RWPE2 (cell line): ENCODE results near the gene MEF2C.

ENCODE experiments used
- ATAC-seq: fragments of 200-7000 bp; cut with Tn5 transposase; 3 replicates; pipeline ENCODE4 v1.9.1; 2021; ENCODE audit warnings: low read depth
- DNase-seq: peaks from one replicate; pipeline ENCODE4 v3.0.0-alpha.2; 2020; ENCODE audit warnings: low spot score
- H3K27ac ChIP-seq: fragments of 450-650 bp; 2 replicates; pipeline ENCODE4 v1.5.1; 2017; ENCODE audit warnings: mild to moderate bottlenecking; ENCODE audit not compliant: poor library complexity, severe bottlenecking
- H3K27me3 ChIP-seq: fragments of 250-450 bp; sonication (Bioruptor Pico); 2 replicates; pipeline ENCODE4 v1.5.1; 2021; ENCODE audit warnings: mild to moderate bottlenecking, moderate library complexity; ENCODE audit not compliant: insufficient read depth, poor library complexity, severe bottlenecking
- H3K36me3 ChIP-seq: fragments of 250-450 bp; sonication (Bioruptor Pico); 2 replicates; pipeline ENCODE4 v1.5.1; 2020; ENCODE audit warnings: low read depth, mild to moderate bottlenecking, moderate library complexity
- H3K4me1 ChIP-seq: fragments of 250-450 bp; sonication (Bioruptor Pico); 2 replicates; pipeline ENCODE4 v1.5.1; 2021; ENCODE audit warnings: mild to moderate bottlenecking, moderate library complexity; ENCODE audit not compliant: insufficient read depth, poor library complexity, severe bottlenecking
- H3K4me3 ChIP-seq: fragments of 250-450 bp; sonication (Bioruptor Pico); 2 replicates; pipeline ENCODE4 v1.5.1; 2021; ENCODE audit warnings: mild to moderate bottlenecking, moderate library complexity; ENCODE audit not compliant: severe bottlenecking
- H3K9me3 ChIP-seq: fragments of 250-450 bp; sonication (Bioruptor Pico); 2 replicates; pipeline ENCODE4 v1.5.1; 2021; ENCODE audit warnings: mild to moderate bottlenecking, moderate library complexity; ENCODE audit not compliant: severe bottlenecking
- CTCF ChIP-seq: fragments of 450-650 bp; IDR thresholded peaks from one replicate; pipeline ENCODE4 v1.5.1; 2017; ENCODE audit warnings: mild to moderate bottlenecking, moderate library complexity; ENCODE audit not compliant: poor library complexity, severe bottlenecking

The MEF2C gene

DNA sequence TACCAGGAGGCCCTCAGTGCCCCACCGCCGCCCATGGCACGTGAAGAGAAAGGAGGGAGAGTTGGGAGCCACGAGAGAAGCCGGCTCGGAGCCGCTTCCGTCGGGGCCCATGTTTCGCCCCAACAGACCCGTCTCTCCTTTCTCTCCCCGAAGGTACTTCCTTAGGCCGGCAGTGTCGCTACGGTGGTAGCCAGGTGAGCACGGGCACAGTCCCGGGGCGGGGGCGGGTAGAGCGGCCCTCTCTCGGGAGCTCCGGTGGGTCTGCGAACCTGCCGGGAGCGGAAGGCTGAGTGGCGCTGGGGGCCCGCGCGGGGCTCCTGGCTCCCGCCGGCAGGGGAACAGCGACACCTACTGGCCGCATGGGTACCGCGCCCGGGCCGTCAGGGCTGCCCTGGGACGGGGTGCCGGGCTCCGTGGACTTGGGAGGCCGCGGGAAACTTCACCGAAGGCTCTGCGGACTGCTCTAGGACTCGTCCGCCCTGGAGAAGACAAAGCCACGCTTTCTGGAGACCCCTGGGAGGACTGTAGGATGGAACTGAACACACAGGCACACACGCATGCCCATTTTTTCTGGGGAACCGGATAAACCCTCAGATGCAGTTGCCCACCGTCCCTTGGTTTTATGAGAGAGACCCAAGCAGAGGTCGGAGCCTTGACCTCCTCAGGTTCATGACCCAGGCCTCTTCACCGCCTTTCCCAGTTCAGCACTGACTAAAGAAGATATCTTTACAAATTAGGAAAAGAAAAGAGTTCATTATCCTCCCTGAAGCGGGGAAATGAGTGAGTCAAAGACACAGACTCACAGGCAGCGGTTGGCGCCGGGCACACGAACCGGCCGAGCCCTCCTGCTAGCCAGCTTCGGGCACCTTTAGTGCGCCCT lies 202.5 kb downstream of the MEF2C start:
- H3K27me3 ChIP-seq = peaks cover 99% of the 10 kb centered on the region
- no peaks in the 10 kb centered on the region for H3K36me3 ChIP-seq
- peak; percentile 95 for TF ChIP-seq CTCF
- no peaks in the 10 kb centered on the region for H3K4me1 ChIP-seq
- H3K4me3 ChIP-seq = no peak overlapping the region
- H3K9me3 ChIP-seq = no peaks in the 10 kb centered on the region
- H3K27ac ChIP-seq = no peak overlapping the region
- ATAC-seq = peak; percentile 78
- DNase-seq = no peak

DNA sequence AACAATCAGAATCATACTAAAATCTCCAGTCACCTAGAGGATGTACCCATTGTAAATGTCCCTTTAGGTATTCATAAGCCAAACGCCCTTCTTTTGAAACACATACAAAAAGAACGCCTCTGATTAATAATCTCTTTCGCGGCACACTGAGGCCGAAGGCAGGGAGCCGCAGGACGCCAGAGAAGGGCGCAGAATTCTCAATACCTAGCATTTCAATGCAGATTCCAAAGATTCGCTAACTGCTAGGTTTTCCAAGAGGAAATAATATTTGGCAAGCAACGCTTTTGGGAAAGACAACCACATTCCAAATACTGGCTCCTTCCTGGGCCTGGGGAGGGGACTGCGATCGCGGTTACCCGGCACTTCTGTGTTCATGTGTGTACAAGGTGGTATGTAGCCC lies 203.3 kb downstream of the MEF2C start:
- Histone ChIP-seq H3K4me1 (no peaks in the 10 kb centered on the region), H3K4me3 (no peak overlapping the region), H3K36me3 (no peaks in the 10 kb centered on the region), H3K27ac (no peak overlapping the region), H3K27me3 (peaks cover 99% of the 10 kb centered on the region), H3K9me3 (no peaks in the 10 kb centered on the region)
- TF ChIP-seq CTCF = no peak
- ATAC-seq (no peak), DNase-seq (no peak)

GRCh38 chr5:88678770-88679381 lies 204.1 kb downstream of the MEF2C start:
- Histone ChIP-seq H3K4me1 (no peaks in the 10 kb centered on the region), H3K27ac (no peak overlapping the region), H3K4me3 (no peak overlapping the region), H3K27me3 (peaks cover 99% of the 10 kb centered on the region), H3K9me3 (no peaks in the 10 kb centered on the region), H3K36me3 (no peaks in the 10 kb centered on the region)
- DNase-seq = no peak
- ATAC-seq = no peak
- TF ChIP-seq CTCF = no peak

DNA sequence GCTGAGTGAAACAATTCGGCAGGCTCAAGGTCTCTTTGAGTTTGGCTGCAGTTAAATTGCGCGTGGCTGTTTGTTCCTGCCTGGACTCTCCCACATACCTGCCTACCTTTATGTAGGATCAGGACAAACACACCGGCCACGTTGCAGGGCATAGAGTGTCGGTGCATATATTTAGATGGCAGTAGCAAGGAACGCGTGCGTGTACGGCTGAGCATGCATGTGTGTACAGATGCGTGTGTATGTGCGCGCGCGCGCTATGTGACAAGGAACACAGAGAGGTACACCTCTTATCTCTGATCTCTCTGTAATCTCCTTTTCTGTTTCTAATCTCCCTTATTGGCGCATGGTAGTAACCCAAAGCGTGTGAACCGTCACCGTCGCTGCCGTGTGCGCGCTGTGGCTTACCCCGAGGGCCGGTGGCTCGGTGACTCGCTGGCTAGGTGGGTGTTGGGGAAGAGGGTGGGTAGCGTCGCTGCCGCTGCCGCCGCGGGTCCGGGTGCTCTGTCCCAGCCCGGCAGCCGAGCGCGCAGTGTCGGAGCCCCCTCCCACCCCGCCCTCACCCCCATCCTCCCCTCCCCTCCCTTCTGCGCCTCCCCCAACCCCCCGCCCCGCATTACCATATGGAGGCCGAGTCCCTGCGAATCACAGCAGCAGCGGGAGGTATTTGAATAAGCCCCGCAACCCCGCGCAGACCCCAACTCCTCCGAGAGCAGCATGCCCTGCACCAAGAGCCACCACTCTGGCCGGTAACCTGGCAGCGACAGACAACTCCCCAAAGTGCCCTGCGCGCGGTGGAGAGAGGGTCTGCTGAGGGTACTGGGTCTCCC lies 204.8 kb downstream of the MEF2C start:
- no peak overlapping the region for H3K27ac ChIP-seq
- peaks cover 99% of the 10 kb centered on the region for H3K27me3 ChIP-seq
- no peak for ATAC-seq
- H3K4me3 ChIP-seq = no peak overlapping the region
- no peaks in the 10 kb centered on the region for H3K4me1 ChIP-seq
- no peaks in the 10 kb centered on the region for H3K36me3 ChIP-seq
- TF ChIP-seq CTCF = no peak
- no peaks in the 10 kb centered on the region for H3K9me3 ChIP-seq
- DNase-seq = no peak
